Astrocyte (in vitro differentiated cells and primary cell): ENCODE results near the gene TNFRSF1B. TPM values are rescaled to one million over a fixed set of nuclear protein-coding genes. Genes with fewer than 3 reads are reported as not detected.

Experiments
- DNase-seq: peaks from one replicate; pipeline ENCODE4 v3.0.0-alpha.2; 2010; ENCODE audit warnings: low read depth
- FAIRE-seq: peaks from 2 replicates; lab custom pipeline; 2011; peaks lifted over from hg19 to GRCh38; lab: Jason Lieb, UNC
- H2AFZ ChIP-seq: 2 replicates; pipeline ENCODE4 v1.6.0; 2012; ENCODE audit warnings: low read depth, low read length, inconsistent platforms
- H3K27ac ChIP-seq: 2 replicates; pipeline ENCODE4 v1.5.1; 2011; ENCODE audit warnings: low read depth, low read length, inconsistent platforms
- H3K27me3 ChIP-seq: 2 replicates; pipeline ENCODE4 v1.6.0; 2011; ENCODE audit warnings: low read length, inconsistent platforms; ENCODE audit not compliant: insufficient read depth
- H3K36me3 ChIP-seq: 2 replicates; pipeline ENCODE4 v1.5.1; 2011; ENCODE audit warnings: low read length, inconsistent platforms; ENCODE audit not compliant: insufficient read depth
- H3K4me1 ChIP-seq: 2 replicates; pipeline ENCODE4 v1.5.1; 2011; ENCODE audit warnings: low read length, inconsistent platforms; ENCODE audit not compliant: insufficient read depth
- H3K4me2 ChIP-seq: 2 replicates; pipeline ENCODE4 v1.6.0; 2012; ENCODE audit warnings: low read length, inconsistent platforms
- H3K4me3 ChIP-seq: 2 replicates; pipeline ENCODE4 v1.5.1; 2011; ENCODE audit warnings: low read depth, mild to moderate bottlenecking, low read length, inconsistent platforms; ENCODE audit not compliant: insufficient read depth
- H3K79me2 ChIP-seq: 2 replicates; pipeline ENCODE4 v1.6.0; 2012; ENCODE audit warnings: mild to moderate bottlenecking, low read length, inconsistent platforms; ENCODE audit not compliant: insufficient read depth
- H3K9ac ChIP-seq: 2 replicates; pipeline ENCODE4 v1.6.0; 2012; ENCODE audit warnings: mild to moderate bottlenecking, low read length, inconsistent platforms
- H3K9me3 ChIP-seq: 2 replicates; pipeline ENCODE4 v1.5.1; 2012; ENCODE audit warnings: low read depth, mild to moderate bottlenecking, low read length, inconsistent platforms; ENCODE audit not compliant: insufficient read depth
- H4K20me1 ChIP-seq: 2 replicates; pipeline ENCODE4 v1.6.0; 2012; ENCODE audit warnings: low read length, inconsistent platforms; ENCODE audit not compliant: insufficient read depth
- H3K27ac Mint-ChIP-seq: one replicate; pipeline ENCODE4 v1.8.0; 2021; ENCODE audit warnings: mild to moderate bottlenecking, mixed read lengths; ENCODE audit not compliant: unreplicated experiment
- H3K27me3 Mint-ChIP-seq: one replicate; pipeline ENCODE4 v1.8.0; 2021; ENCODE audit warnings: low read depth, mixed read lengths; ENCODE audit not compliant: unreplicated experiment
- H3K36me3 Mint-ChIP-seq: one replicate; pipeline ENCODE4 v1.8.0; 2021; ENCODE audit warnings: low read depth, mixed read lengths; ENCODE audit not compliant: unreplicated experiment
- H3K4me1 Mint-ChIP-seq: one replicate; pipeline ENCODE4 v1.8.0; 2021; ENCODE audit warnings: low read depth, mixed read lengths; ENCODE audit not compliant: unreplicated experiment
- H3K4me3 Mint-ChIP-seq: one replicate; pipeline ENCODE4 v1.8.0; 2021; ENCODE audit warnings: mild to moderate bottlenecking, moderate library complexity, mixed read lengths; ENCODE audit not compliant: unreplicated experiment
- H3K9me3 Mint-ChIP-seq: one replicate; pipeline ENCODE4 v1.8.0; 2021; ENCODE audit warnings: mild to moderate bottlenecking, mixed read lengths; ENCODE audit not compliant: unreplicated experiment
- CTCF ChIP-seq: IDR thresholded peaks from 2 replicates; pipeline ENCODE4 v1.5.1; 2011; ENCODE audit warnings: low read depth, mild to moderate bottlenecking, inconsistent platforms, low read length, moderate library complexity; ENCODE audit not compliant: insufficient read depth
- EZH2 ChIP-seq: IDR thresholded peaks from 2 replicates; pipeline ENCODE4 v1.6.1; 2012; ENCODE audit warnings: mild to moderate bottlenecking, low read length, inconsistent platforms; ENCODE audit not compliant: insufficient read depth
- total RNA-seq: library from RNA; stranded (reverse); gene quantifications from 2 replicates; pipeline ENCODE4 v1.2.1, GENCODE V29; 2021

The TNFRSF1B gene
- total RNA-seq, 1 donor from 2014 or later: 0.09 TPM

- no peaks in the 10 kb centered on the region for H3K9me3 ChIP-seq
- Mint-ChIP-seq H3K36me3 (no peaks in the 10 kb centered on the region), H3K4me3 (no peak overlapping the region), H3K27me3 (peaks cover 70% of the 10 kb centered on the region), H3K4me1 (no peaks in the 10 kb centered on the region), H3K9me3 (no peaks in the 10 kb centered on the region), H3K27ac (no peak overlapping the region)
- TF ChIP-seq EZH2 (no peak), CTCF (no peak)
- DNase-seq: no peak
- H3K79me2 ChIP-seq: no peaks in the 10 kb centered on the region
- H3K9ac ChIP-seq: no peak overlapping the region
- no peaks in the 10 kb centered on the region for H3K4me1 ChIP-seq
- H4K20me1 ChIP-seq: no peaks in the 10 kb centered on the region
- H3K4me2 ChIP-seq: no peak overlapping the region
- H2AFZ ChIP-seq: no peak overlapping the region
- H3K27me3 ChIP-seq: peaks cover 19% of the 10 kb centered on the region
- no peaks in the 10 kb centered on the region for H3K36me3 ChIP-seq
- H3K27ac ChIP-seq: no peak overlapping the region
- H3K4me3 ChIP-seq: no peak overlapping the region
- FAIRE-seq: no peak
These were observed 1.8 kb downstream of the TNFRSF1B start for GRCh38 chr1:12168451-12169160.

- no peaks in the 10 kb centered on the region for H3K79me2 ChIP-seq
- Mint-ChIP-seq H3K27me3 (peaks cover 67% of the 10 kb centered on the region), H3K4me3 (no peak overlapping the region), H3K4me1 (no peaks in the 10 kb centered on the region), H3K36me3 (no peaks in the 10 kb centered on the region), H3K9me3 (no peaks in the 10 kb centered on the region), H3K27ac (no peak overlapping the region)
- H3K9ac ChIP-seq: no peak overlapping the region
- H4K20me1 ChIP-seq: no peaks in the 10 kb centered on the region
- no peaks in the 10 kb centered on the region for H3K4me1 ChIP-seq
- no peak overlapping the region for H3K27ac ChIP-seq
- TF ChIP-seq EZH2: no peak
- no peak for TF ChIP-seq CTCF
- H3K4me3 ChIP-seq: no peak overlapping the region
- H3K36me3 ChIP-seq: no peaks in the 10 kb centered on the region
- H2AFZ ChIP-seq: no peak overlapping the region
- no peak for FAIRE-seq
- peaks cover 19% of the 10 kb centered on the region for H3K27me3 ChIP-seq
- no peak for DNase-seq
- H3K4me2 ChIP-seq: no peak overlapping the region
- no peaks in the 10 kb centered on the region for H3K9me3 ChIP-seq
These were observed 2.8 kb downstream of the TNFRSF1B start for GRCh38 chr1:12169442-12170135.

- DNase-seq (no peak), FAIRE-seq (no peak)
- no peaks in the 10 kb centered on the region for H3K79me2 ChIP-seq
- no peaks in the 10 kb centered on the region for H3K36me3 ChIP-seq
- peaks cover 17% of the 10 kb centered on the region for H3K27me3 ChIP-seq
- no peaks in the 10 kb centered on the region for H3K9me3 Mint-ChIP-seq
- H3K27me3 Mint-ChIP-seq: peaks cover 64% of the 10 kb centered on the region
- no peaks in the 10 kb centered on the region for H4K20me1 ChIP-seq
- no peak overlapping the region for H3K9ac ChIP-seq
- TF ChIP-seq CTCF (no peak), EZH2 (no peak)
- no peaks in the 10 kb centered on the region for H3K36me3 Mint-ChIP-seq
- H3K4me1 Mint-ChIP-seq: no peaks in the 10 kb centered on the region
- H3K4me2 ChIP-seq: no peak overlapping the region
- H3K4me1 ChIP-seq: no peaks in the 10 kb centered on the region
- H3K27ac ChIP-seq: no peak overlapping the region
- no peak overlapping the region for H3K4me3 Mint-ChIP-seq
- no peak overlapping the region for H2AFZ ChIP-seq
- no peak overlapping the region for H3K4me3 ChIP-seq
- H3K9me3 ChIP-seq: no peaks in the 10 kb centered on the region
- no peak overlapping the region for H3K27ac Mint-ChIP-seq
These were observed 3.5 kb downstream of the TNFRSF1B start for GRCh38 chr1:12170263-12170671.
